ENCODE results near the gene DACT2. TPM values are rescaled to one million over a fixed set of nuclear protein-coding genes. Genes with fewer than 3 reads are reported as not detected.

Gene DACT2
- total and polyA plus RNA-seq, 2 of the 8 experiments (the other 6 are each of a cell fraction or from before 2014, with no cell fraction given), result 2.9 to 3.1 TPM

DNA sequence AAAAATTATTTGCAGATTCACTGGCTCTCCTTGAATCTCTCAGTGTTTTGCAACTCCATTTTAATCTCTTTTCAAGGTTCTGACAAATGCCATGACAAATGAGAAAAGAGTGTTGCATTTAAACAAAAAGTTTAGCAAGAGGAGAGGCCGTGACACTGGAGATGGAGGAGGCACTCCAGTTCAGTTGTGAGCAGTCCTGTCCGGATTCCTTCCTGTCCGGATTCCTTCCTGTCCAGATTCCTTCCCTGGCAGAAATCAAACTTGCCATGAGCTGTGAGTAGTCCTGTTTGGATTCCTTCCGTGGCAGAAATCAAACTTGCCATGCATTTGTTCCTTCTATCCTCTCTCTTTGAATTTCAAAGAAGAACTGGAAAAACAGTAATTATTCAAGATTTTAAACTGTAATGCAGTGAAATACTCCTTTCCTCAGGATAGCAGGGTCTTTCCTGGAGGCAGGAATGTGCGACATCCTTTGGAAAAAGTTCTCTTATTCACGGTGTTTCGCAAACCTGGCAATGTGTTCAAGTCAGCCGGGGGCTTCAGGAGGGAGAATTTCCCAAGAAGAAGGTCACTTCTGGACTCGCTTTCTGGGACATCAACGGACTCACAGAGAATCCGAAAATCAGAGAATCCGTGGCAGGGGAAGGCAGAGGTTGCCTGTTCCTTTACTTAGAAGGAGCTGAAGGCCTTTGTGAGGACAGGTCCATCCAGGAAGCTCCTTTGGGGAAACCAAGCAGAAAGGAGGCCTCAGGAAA lies 48.7 kb upstream of the DACT2 start:
- no peak overlapping the region for H2AFZ ChIP-seq (ENCODE audit: low read length)

More for the DNA sequence above, 48.7 kb upstream of the DACT2 start:
- Histone ChIP-seq H3K27me3 (replicated peaks in 1 of 4; ENCODE audit: control insufficient read depth in 3 of 4, extremely low read depth in 1 of 4, insufficient read depth in 3 of 4, low read length in 3 of 4) (no peaks in the 10 kb centered on the region), H3K23ac (ENCODE audit: insufficient read length) (no peak overlapping the region), H3K79me1 (ENCODE audit: low read depth, low read length) (no peaks in the 10 kb centered on the region), H4K5ac (ENCODE audit: insufficient read length, low read depth, low read length) (no peak overlapping the region), H3K14ac (ENCODE audit: insufficient read length) (no peak overlapping the region), H4K91ac (replicated peaks; ENCODE audit: insufficient read length, low read length) (no peak overlapping the region), H3K36me3 (ENCODE audit: control insufficient read depth in 2 of 4, insufficient read depth in 4 of 4, low read length in 3 of 4) (no peaks in the 10 kb centered on the region), H3K4me2 (ENCODE audit: insufficient read depth in 1 of 2, low read depth in 2 of 2, low read length in 2 of 2) (no peak overlapping the region), H3K9me3 (ENCODE audit: insufficient read depth in 2 of 2, low read depth in 1 of 2, low read length in 1 of 2) (no peaks in the 10 kb centered on the region), H2BK12ac (ENCODE audit: low read depth, low read length) (no peak overlapping the region), H3K4me3 (ENCODE audit: extremely low read depth in 1 of 4, insufficient read depth in 2 of 4, low read depth in 3 of 4, low read length in 4 of 4) (no peak overlapping the region), H3K18ac (ENCODE audit: extremely low read depth, low read length) (no peak overlapping the region), H2BK120ac (replicated peaks; ENCODE audit: low read depth, low read length) (no peak overlapping the region), H2BK20ac (ENCODE audit: low read length) (no peak overlapping the region), H3K9ac (replicated peaks in 1 of 4; ENCODE audit: extremely low read depth in 1 of 4, low read depth in 3 of 4, low read length in 3 of 4) (no peak overlapping the region), H3K23me2 (ENCODE audit: low read depth, low read length) (no peaks in the 10 kb centered on the region), H2BK5ac (ENCODE audit: low read depth, low read length) (no peak overlapping the region), H3K56ac (replicated peaks; ENCODE audit: insufficient read length, low read depth, low read length) (no peak overlapping the region), H4K8ac (ENCODE audit: extremely low read depth, insufficient read depth, low read length) (no peak overlapping the region), H3K4ac (replicated peaks; ENCODE audit: insufficient read length, low read depth, low read length) (no peak overlapping the region), H3K4me1 (replicated peaks in 1 of 4; ENCODE audit: control insufficient read depth in 3 of 4, insufficient read depth in 4 of 4, low read length in 3 of 4) (peaks cover 0 to 3% (median 0%) of the 10 kb centered on the region in 4 experiments; a peak in 4 of 7 replicates), H2AK5ac (ENCODE audit: low read depth, low read length) (no peak overlapping the region), H3K27ac (ENCODE audit: low read depth, low read length) (no peak overlapping the region), H4K20me1 (replicated peaks in 1 of 2; ENCODE audit: control insufficient read depth in 1 of 2, insufficient read depth in 2 of 2, low read length in 2 of 2) (no peaks in the 10 kb centered on the region), H3K79me2 (ENCODE audit: control insufficient read depth in 1 of 2, insufficient read depth in 2 of 2, low read length in 2 of 2) (no peaks in the 10 kb centered on the region), H2BK15ac (ENCODE audit: low read length) (no peak overlapping the region)
- CTCF ChIA-PET (ENCODE audit: partially characterized antibody), result interaction anchor here (0.8 to 3.9 kb wide), 6 partner anchors 8 to 172 kb away, joined by 3 to 14 read pairs (median 3); no protein-coding TSS in a partner anchor
- DNase-seq (ENCODE audit: low read depth in 1 of 2, low spot score in 2 of 2) (no peak), FAIRE-seq (no peak)
- POLR2A ChIA-PET (ENCODE audit: partially characterized antibody), result no interaction called here
- WGBS, 2 experiments (ENCODE audit: extremely low coverage in 1 of 2, insufficient coverage in 1 of 2, insufficient read length in 1 of 2, insufficient replicate concordance in 2 of 2, low coverage in 1 of 2, low lambda C conversion rate in 2 of 2, missing lambda C conversion rate in 1 of 2), result 81% methylated on average over 12 of the region's 12 CpGs; no CpG with 5 or more reads in 1 of the 2 experiments
- no peak for TF ChIP-seq CTCF (IDR thresholded peaks at IDR 0.05; ENCODE audit: control extremely low read depth in 1 of 3, insufficient read depth in 1 of 3, low read depth in 1 of 3, low read length in 3 of 3)
- no peak for TF ChIP-seq SP2 (IDR thresholded peaks at IDR 0.05; ENCODE audit: low read length)
